ENCODE data around the gene HPCAL1. TPM values are rescaled to one million over a fixed set of nuclear protein-coding genes. Genes with fewer than 3 reads are reported as not detected.
A peak's percentile ranks its signal among the peaks of the same experiment; 100 is the strongest.

Gene HPCAL1
- total and polyA plus RNA-seq, 9 donors: 18.8 to 51.0 (median 30.1) TPM

DNA sequence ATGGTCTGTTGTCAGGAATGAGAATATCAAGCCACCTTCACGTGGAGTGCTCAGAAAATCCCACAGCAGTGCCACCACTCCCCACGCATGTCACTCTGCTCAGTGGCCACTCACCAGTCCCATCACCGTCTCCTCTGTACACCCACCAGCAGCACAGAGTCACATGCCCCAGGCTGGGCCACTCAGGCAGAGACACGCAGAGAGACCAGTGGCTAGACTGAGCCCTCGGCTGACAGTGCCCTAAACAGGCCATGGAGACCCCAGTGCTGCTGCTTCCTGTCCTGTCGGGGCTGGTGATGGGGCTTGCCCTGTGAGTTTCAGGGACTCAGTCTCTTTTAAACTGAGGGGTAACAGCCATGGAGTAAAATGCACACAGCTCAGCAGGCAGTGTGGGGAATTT is 119.5 kb downstream of the HPCAL1 start:
- DNase-seq: no peak
- H3K4me1 ChIP-seq (ENCODE audit: control insufficient read depth, insufficient read depth, low read length): peaks cover 17% of the 10 kb centered on the region
- H3K27me3 ChIP-seq (ENCODE audit: control insufficient read depth, insufficient read depth, low read length): no peaks in the 10 kb centered on the region
- H3K36me3 ChIP-seq (ENCODE audit: control insufficient read depth, insufficient read depth, low read length): peaks cover 30% of the 10 kb centered on the region
- H3K27ac ChIP-seq (ENCODE audit: low read length): no peak overlapping the region
- H3K9me3 ChIP-seq (replicated peaks; ENCODE audit: control insufficient read depth, low read depth, low read length): no peaks in the 10 kb centered on the region
- WGBS (ENCODE audit: insufficient coverage): 66% methylated on average over 6 of the region's 6 CpGs
- no peak overlapping the region for H3K4me3 ChIP-seq (ENCODE audit: low read length)

DNA sequence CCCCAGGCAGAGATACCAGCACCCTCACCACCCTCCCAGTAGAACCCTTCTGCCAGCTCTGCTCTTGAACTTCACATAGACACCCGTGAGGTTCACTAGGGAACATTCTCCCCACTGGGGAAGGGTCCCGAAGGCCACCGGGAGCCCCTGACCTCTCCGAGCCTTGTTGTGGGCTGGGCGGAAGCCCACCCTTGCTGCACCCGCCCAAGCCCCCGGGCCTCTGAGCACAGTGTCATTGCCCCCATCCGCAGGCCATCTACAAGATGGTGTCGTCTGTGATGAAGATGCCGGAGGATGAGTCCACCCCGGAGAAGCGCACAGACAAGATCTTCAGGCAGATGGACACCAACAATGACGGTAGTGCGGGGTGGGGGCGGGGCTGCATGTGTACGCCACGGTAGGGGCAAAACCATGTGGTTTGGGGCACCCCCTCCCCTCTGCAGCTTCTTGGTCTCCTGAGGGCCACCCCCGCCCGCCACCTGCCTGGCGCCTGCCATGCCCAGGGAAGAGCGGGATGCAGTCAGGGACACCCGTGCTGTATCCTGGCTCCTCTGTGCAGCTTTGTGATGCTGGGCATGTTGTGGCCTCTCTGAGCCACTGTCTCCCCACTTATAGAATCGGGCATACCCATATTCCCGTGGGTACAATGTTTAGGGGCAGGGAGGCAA is 120.2 kb downstream of the HPCAL1 start:
- peaks cover 22% of the 10 kb centered on the region for H3K4me1 ChIP-seq (ENCODE audit: control insufficient read depth, insufficient read depth, low read length)
- WGBS (ENCODE audit: insufficient coverage): 92% methylated on average over 18 of the region's 24 CpGs
- peaks cover 30% of the 10 kb centered on the region for H3K36me3 ChIP-seq (ENCODE audit: control insufficient read depth, insufficient read depth, low read length)

DNA sequence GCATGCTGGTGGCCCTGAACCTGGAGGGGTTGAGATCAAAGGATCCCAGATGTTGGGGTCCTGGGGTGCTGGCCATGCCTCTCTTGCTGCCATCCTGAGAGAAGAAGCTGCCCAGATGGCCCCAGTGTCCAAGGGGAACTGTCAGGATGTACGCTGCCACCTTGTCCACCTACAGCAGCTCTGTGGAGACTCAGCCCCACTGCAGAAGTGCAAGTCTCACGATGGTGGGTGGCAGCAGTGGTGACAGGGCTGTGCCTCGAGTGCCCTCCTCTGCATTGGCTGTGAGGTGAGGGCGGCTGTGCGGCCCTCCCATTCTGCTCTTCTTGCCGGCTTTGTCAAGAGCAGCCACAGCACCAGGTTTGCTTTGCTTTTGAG is 120.7 kb downstream of the HPCAL1 start:
- peaks cover 30% of the 10 kb centered on the region for H3K36me3 ChIP-seq (ENCODE audit: control insufficient read depth, insufficient read depth, low read length)
- H3K4me3 ChIP-seq (ENCODE audit: low read length): no peak overlapping the region
- H3K4me1 ChIP-seq (ENCODE audit: control insufficient read depth, insufficient read depth, low read length): peaks cover 27% of the 10 kb centered on the region
- no peaks in the 10 kb centered on the region for H3K27me3 ChIP-seq (ENCODE audit: control insufficient read depth, insufficient read depth, low read length)
- H3K9me3 ChIP-seq (replicated peaks; ENCODE audit: control insufficient read depth, low read depth, low read length): no peaks in the 10 kb centered on the region
- DNase-seq: no peak
- H3K27ac ChIP-seq (ENCODE audit: low read length): no peak overlapping the region
- 80% methylated on average over 6 of the region's 6 CpGs for WGBS (ENCODE audit: insufficient coverage)

More for the DNA sequence above, 120.2 kb downstream of the HPCAL1 start:
- Histone ChIP-seq H3K4me3 (ENCODE audit: low read length) (no peak overlapping the region), H3K27ac (ENCODE audit: low read length) (no peak overlapping the region), H3K27me3 (ENCODE audit: control insufficient read depth, insufficient read depth, low read length) (no peaks in the 10 kb centered on the region), H3K9me3 (replicated peaks; ENCODE audit: control insufficient read depth, low read depth, low read length) (no peaks in the 10 kb centered on the region)
- DNase-seq: no peak

DNA sequence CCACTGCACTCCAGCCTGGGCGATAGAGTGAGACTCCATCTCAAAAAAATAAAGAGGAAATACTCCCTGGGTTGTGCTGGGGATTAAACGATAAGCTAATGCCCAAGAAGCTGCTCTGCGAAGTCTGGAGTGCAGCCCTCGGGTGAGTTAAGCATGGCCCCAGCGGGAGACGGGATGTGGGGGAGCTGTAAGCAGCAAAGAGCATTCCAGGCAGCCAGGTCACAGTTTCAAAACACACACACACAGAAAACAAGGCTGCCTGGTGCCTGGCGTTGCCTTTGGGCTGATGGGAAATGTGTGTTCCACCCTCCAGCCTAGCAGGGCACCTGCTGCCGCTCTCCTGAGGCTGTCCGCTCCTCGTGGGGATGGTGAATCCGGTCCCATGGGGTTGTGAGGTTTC is 121.3 kb downstream of the HPCAL1 start:
- Histone ChIP-seq H3K4me1 (ENCODE audit: control insufficient read depth, insufficient read depth, low read length) (peaks cover 31% of the 10 kb centered on the region), H3K27me3 (ENCODE audit: control insufficient read depth, insufficient read depth, low read length) (no peaks in the 10 kb centered on the region), H3K4me3 (ENCODE audit: low read length) (no peak overlapping the region), H3K9me3 (replicated peaks; ENCODE audit: control insufficient read depth, low read depth, low read length) (no peaks in the 10 kb centered on the region), H3K27ac (ENCODE audit: low read length) (no peak overlapping the region), H3K36me3 (ENCODE audit: control insufficient read depth, insufficient read depth, low read length) (peaks cover 30% of the 10 kb centered on the region)
- DNase-seq: no peak
- 72% methylated on average over 4 of the region's 11 CpGs for WGBS (ENCODE audit: insufficient coverage)

DNA sequence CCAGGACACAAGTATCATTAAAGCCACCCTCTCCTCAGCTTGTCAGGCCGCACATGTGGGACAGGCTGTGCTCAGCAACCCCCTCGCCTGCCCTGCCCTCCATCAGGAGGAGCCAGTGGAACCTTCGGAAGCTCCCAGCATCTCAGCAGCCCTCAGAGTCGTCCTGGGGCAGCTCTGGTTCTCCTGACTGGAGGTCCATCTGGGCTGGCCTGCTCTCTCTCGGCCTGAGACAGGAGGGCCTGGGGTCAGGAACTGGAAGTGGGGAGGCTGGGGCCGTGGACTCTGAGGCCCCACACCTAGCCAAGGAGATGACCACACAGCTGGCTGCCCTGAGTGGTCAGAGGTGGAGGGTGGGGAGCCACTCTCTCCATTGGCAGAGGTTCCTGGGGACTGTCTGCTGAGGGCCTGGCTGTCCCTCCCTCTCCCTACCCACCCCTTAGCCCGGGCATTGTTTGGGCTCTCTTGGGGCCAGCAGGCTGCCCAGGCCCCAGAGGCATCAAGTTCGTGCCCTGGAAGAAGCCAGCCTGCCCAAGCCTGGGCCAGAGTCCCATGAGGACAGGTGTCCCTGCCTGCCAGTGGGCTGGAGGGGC is 122.3 kb downstream of the HPCAL1 start:
- Histone ChIP-seq H3K9me3 (replicated peaks; ENCODE audit: control insufficient read depth, low read depth, low read length) (no peaks in the 10 kb centered on the region), H3K27ac (ENCODE audit: low read length) (no peak overlapping the region), H3K36me3 (ENCODE audit: control insufficient read depth, insufficient read depth, low read length) (peaks cover 30% of the 10 kb centered on the region), H3K4me1 (ENCODE audit: control insufficient read depth, insufficient read depth, low read length) (peaks cover 31% of the 10 kb centered on the region), H3K27me3 (ENCODE audit: control insufficient read depth, insufficient read depth, low read length) (no peaks in the 10 kb centered on the region), H3K4me3 (ENCODE audit: low read length) (no peak overlapping the region)
- no peak for DNase-seq
- WGBS (ENCODE audit: insufficient coverage): 73% methylated on average over 5 of the region's 8 CpGs

DNA sequence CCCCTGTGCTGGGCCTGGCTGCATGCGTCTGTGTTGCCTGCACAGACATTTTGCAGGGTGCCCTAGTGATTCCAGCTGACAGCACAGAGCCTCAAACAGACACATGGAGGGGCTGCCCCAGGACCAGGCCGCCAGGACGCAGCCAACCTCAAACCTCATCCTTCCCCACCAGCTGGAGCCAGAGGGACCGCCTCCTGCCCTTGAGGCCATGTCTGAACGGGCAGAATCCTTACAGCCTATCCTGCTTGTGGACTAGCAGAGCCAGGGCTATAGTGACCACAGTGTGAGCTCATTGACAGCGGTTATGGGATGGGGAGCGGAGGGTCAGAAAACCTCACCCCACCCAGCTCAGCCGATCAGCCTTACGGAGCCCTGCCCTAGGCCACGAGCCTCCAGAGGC is 123.0 kb downstream of the HPCAL1 start:
- no peak overlapping the region for H3K27ac ChIP-seq (ENCODE audit: low read length)
- H3K9me3 ChIP-seq (replicated peaks; ENCODE audit: control insufficient read depth, low read depth, low read length): no peaks in the 10 kb centered on the region
- no peak overlapping the region for H3K4me3 ChIP-seq (ENCODE audit: low read length)
- H3K36me3 ChIP-seq (ENCODE audit: control insufficient read depth, insufficient read depth, low read length): peaks cover 26% of the 10 kb centered on the region
- no peak for DNase-seq
- H3K27me3 ChIP-seq (ENCODE audit: control insufficient read depth, insufficient read depth, low read length): no peaks in the 10 kb centered on the region
- peaks cover 31% of the 10 kb centered on the region for H3K4me1 ChIP-seq (ENCODE audit: control insufficient read depth, insufficient read depth, low read length)
- WGBS (ENCODE audit: insufficient coverage): 61% methylated on average over 6 of the region's 10 CpGs

DNA sequence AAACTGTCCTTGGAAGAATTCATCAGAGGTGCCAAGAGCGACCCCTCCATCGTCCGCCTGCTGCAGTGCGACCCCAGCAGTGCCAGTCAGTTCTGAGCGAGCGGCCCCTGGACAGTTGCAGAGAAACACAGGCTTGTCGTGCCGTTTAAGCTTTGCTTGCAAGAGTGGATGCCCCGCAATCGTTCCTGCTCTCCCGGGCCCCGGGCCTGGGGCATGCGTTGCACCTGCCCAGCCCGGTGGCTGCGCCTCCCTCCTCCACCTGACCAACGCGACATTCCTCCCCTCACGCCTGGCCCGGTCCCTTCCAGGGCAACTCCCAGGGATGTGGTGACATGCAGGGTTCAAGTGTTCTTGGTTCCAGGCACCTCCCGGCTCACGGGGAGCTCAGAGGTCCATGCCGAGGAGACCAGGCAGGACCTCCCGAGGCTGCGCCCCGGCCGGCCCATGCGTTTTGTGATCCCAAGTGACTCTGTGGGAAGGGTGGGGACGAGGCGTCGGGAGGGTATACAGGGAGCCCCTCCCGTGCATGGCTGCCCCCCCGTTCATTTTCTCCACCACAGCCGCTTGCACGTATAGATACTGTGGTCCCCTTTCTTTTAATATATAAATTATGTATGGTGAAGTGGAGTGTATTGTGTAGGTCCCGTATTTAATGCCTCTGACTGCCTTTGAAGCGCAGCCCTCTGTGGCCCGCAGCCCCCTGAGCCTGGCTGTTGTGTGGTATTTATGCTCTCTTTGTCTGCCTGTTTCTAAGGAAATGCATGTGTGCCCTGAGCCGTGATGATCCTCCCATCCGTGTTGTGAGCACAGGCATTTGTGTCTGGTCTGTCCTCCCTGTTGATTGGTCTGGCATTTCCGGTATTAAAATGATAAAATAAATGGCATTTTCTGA is 124.3 kb downstream of the HPCAL1 start:
- Histone ChIP-seq H3K9me3 (replicated peaks; ENCODE audit: control insufficient read depth, low read depth, low read length) (no peaks in the 10 kb centered on the region), H3K27ac (ENCODE audit: low read length) (peak overlapping the region; percentile 9), H3K36me3 (ENCODE audit: control insufficient read depth, insufficient read depth, low read length) (peaks cover 19% of the 10 kb centered on the region), H3K4me3 (ENCODE audit: low read length) (no peak overlapping the region), H3K27me3 (ENCODE audit: control insufficient read depth, insufficient read depth, low read length) (peaks cover 4% of the 10 kb centered on the region), H3K4me1 (ENCODE audit: control insufficient read depth, insufficient read depth, low read length) (peaks cover 35% of the 10 kb centered on the region)
- DNase-seq: no peak
- WGBS (ENCODE audit: insufficient coverage): 83% methylated on average over 30 of the region's 40 CpGs

DNA sequence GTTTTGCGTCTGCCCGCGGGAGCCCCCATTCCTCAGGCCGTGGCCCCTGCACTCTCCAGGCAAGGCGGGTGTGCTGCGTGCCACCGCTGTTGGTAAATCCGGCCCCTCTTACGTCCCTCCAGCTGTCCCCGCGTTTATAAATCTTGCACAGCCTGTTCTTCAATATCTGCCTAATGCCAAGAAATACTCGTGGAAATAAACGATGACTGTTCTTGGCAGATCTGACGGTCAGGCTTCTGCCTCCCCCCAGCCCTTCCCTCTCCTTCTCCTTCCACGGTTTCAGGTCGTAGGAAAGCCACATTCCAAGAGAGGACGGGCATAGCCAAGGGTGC is 124.9 kb downstream of the HPCAL1 start:
- H3K36me3 ChIP-seq (ENCODE audit: control insufficient read depth, insufficient read depth, low read length): peaks cover 18% of the 10 kb centered on the region
- DNase-seq: peak; percentile 78
- 50% methylated on average over 16 of the region's 17 CpGs for WGBS (ENCODE audit: insufficient coverage)
- peak overlapping the region; percentile 76 for H3K27ac ChIP-seq (ENCODE audit: low read length)
- H3K27me3 ChIP-seq (ENCODE audit: control insufficient read depth, insufficient read depth, low read length): peaks cover 10% of the 10 kb centered on the region
- no peaks in the 10 kb centered on the region for H3K9me3 ChIP-seq (replicated peaks; ENCODE audit: control insufficient read depth, low read depth, low read length)
- H3K4me3 ChIP-seq (ENCODE audit: low read length): no peak overlapping the region
- peaks cover 42% of the 10 kb centered on the region for H3K4me1 ChIP-seq (ENCODE audit: control insufficient read depth, insufficient read depth, low read length)

DNA sequence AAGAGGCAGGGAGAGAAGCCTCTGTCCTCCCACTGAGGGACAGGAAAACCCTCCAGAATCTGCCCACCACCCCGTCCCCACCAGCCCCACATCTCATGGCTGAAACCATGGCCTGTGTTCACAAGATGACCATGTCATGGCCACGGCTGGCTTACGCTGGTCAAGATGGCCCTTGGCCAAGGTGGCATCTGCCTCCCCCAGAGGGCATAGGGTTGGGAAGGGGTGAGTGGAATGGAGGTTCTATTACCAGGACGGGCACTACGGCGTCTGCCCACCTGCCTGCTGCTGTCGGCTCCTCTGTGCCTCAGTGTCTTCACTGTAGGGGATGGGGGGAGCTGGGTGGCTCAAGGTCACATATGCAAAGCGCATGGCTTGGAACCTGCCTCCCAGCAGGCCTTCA is 125.7 kb downstream of the HPCAL1 start:
- H3K9me3 ChIP-seq (replicated peaks; ENCODE audit: control insufficient read depth, low read depth, low read length): no peaks in the 10 kb centered on the region
- peaks cover 17% of the 10 kb centered on the region for H3K36me3 ChIP-seq (ENCODE audit: control insufficient read depth, insufficient read depth, low read length)
- 84% methylated on average over 4 of the region's 8 CpGs for WGBS (ENCODE audit: insufficient coverage)
- H3K27ac ChIP-seq (ENCODE audit: low read length): peak overlapping the region; percentile 76
- H3K4me3 ChIP-seq (ENCODE audit: low read length): no peak overlapping the region
- H3K4me1 ChIP-seq (ENCODE audit: control insufficient read depth, insufficient read depth, low read length): peaks cover 42% of the 10 kb centered on the region
- no peak for DNase-seq
- H3K27me3 ChIP-seq (ENCODE audit: control insufficient read depth, insufficient read depth, low read length): peaks cover 10% of the 10 kb centered on the region

DNA sequence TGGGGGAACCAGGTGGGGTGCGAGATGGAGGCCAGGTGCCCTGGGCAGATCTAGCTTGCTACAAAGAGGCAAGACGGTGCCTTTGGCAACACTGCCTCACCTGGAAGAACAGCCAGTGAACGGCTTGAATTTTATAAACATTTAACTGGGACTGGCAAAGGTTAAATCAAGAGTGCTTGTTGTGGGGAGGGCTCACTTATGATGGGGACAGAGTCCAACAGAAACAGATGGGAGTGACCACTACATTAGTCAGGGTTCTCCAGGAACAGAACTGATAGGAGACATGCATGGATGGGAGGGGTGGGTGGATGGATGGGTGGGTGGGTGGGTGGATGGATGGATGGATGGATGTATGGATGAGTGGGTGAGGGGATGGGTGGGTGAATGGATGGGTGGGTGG is 126.2 kb downstream of the HPCAL1 start:
- Histone ChIP-seq H3K4me3 (ENCODE audit: low read length) (no peak overlapping the region), H3K36me3 (ENCODE audit: control insufficient read depth, insufficient read depth, low read length) (peaks cover 15% of the 10 kb centered on the region), H3K4me1 (ENCODE audit: control insufficient read depth, insufficient read depth, low read length) (peaks cover 45% of the 10 kb centered on the region), H3K9me3 (replicated peaks; ENCODE audit: control insufficient read depth, low read depth, low read length) (no peaks in the 10 kb centered on the region), H3K27me3 (ENCODE audit: control insufficient read depth, insufficient read depth, low read length) (peaks cover 10% of the 10 kb centered on the region), H3K27ac (ENCODE audit: low read length) (no peak overlapping the region)
- WGBS (ENCODE audit: insufficient coverage): 97% methylated on average over 3 of the region's 3 CpGs
- DNase-seq: no peak
